ENCODE measurements around the gene TENM4. TPM values are rescaled to one million over a fixed set of nuclear protein-coding genes. Genes with fewer than 3 reads are reported as not detected.

Gene TENM4
- total and polyA plus RNA-seq, 2 of the 8 experiments (the other 6 are each of a cell fraction or from before 2014, with no cell fraction given) = 3.5 to 7.2 TPM

GRCh38 chr11:79290761-79291160, 150.1 kb downstream of the TENM4 start:
- H3K23me2 ChIP-seq (ENCODE audit: low read depth, low read length) = no peaks in the 10 kb centered on the region
- no peaks in the 10 kb centered on the region for H3K36me3 ChIP-seq (ENCODE audit: control insufficient read depth in 2 of 4, insufficient read depth in 4 of 4, low read length in 3 of 4)
- H4K5ac ChIP-seq (ENCODE audit: insufficient read length, low read depth, low read length) = no peak overlapping the region
- no peak overlapping the region for H2BK5ac ChIP-seq (ENCODE audit: low read depth, low read length)
- FAIRE-seq (no peak), DNase-seq (ENCODE audit: low read depth in 1 of 2, low spot score in 2 of 2) (no peak)
- no peak overlapping the region for H3K14ac ChIP-seq (ENCODE audit: insufficient read length)
- no peak overlapping the region for H2AFZ ChIP-seq (ENCODE audit: low read length)
- no peak overlapping the region for H2BK15ac ChIP-seq (ENCODE audit: low read length)
- H3K56ac ChIP-seq (replicated peaks; ENCODE audit: insufficient read length, low read depth, low read length) = no peak overlapping the region
- H4K91ac ChIP-seq (replicated peaks; ENCODE audit: insufficient read length, low read length) = no peak overlapping the region
- no peak overlapping the region for H2BK20ac ChIP-seq (ENCODE audit: low read length)
- no peak overlapping the region for H4K8ac ChIP-seq (ENCODE audit: extremely low read depth, insufficient read depth, low read length)
- H2BK12ac ChIP-seq (ENCODE audit: low read depth, low read length) = no peak overlapping the region
- no peak overlapping the region for H2AK5ac ChIP-seq (ENCODE audit: low read depth, low read length)
- H3K27me3 ChIP-seq (replicated peaks in 1 of 4; ENCODE audit: control insufficient read depth in 3 of 4, extremely low read depth in 1 of 4, insufficient read depth in 3 of 4, low read length in 3 of 4) = no peaks in the 10 kb centered on the region
- H3K79me1 ChIP-seq (ENCODE audit: low read depth, low read length) = no peaks in the 10 kb centered on the region
- H3K18ac ChIP-seq (ENCODE audit: extremely low read depth, low read length) = no peak overlapping the region
- H3K79me2 ChIP-seq (ENCODE audit: control insufficient read depth in 1 of 2, insufficient read depth in 2 of 2, low read length in 2 of 2) = no peaks in the 10 kb centered on the region
- no peaks in the 10 kb centered on the region for H3K9me3 ChIP-seq (ENCODE audit: insufficient read depth in 2 of 2, low read depth in 1 of 2, low read length in 1 of 2)
- H4K20me1 ChIP-seq (replicated peaks in 1 of 2; ENCODE audit: control insufficient read depth in 1 of 2, insufficient read depth in 2 of 2, low read length in 2 of 2) = no peaks in the 10 kb centered on the region
- peaks cover 0 to 1% (median 0%) of the 10 kb centered on the region in 4 experiments; a peak in 1 of 7 replicates for H3K4me1 ChIP-seq (replicated peaks in 1 of 4; ENCODE audit: control insufficient read depth in 3 of 4, insufficient read depth in 4 of 4, low read length in 3 of 4)
- CTCF ChIA-PET (ENCODE audit: partially characterized antibody) = no interaction called here
- H2BK120ac ChIP-seq (replicated peaks; ENCODE audit: low read depth, low read length) = no peak overlapping the region
- H3K4ac ChIP-seq (replicated peaks; ENCODE audit: insufficient read length, low read depth, low read length) = no peak overlapping the region
- H3K9ac ChIP-seq (replicated peaks in 1 of 4; ENCODE audit: extremely low read depth in 1 of 4, low read depth in 3 of 4, low read length in 3 of 4) = no peak overlapping the region
- H3K23ac ChIP-seq (ENCODE audit: insufficient read length) = no peak overlapping the region
- POLR2A ChIA-PET (ENCODE audit: partially characterized antibody) = no interaction called here
- no peak overlapping the region for H3K4me2 ChIP-seq (ENCODE audit: insufficient read depth in 1 of 2, low read depth in 2 of 2, low read length in 2 of 2)
- H3K4me3 ChIP-seq (ENCODE audit: extremely low read depth in 1 of 4, insufficient read depth in 2 of 4, low read depth in 3 of 4, low read length in 4 of 4) = no peak overlapping the region
- H3K27ac ChIP-seq (ENCODE audit: low read depth, low read length) = no peak overlapping the region
- no peak for TF ChIP-seq POU5F1 (IDR thresholded peaks at IDR 0.05; ENCODE audit: low read depth, low read length)
- no peak for TF ChIP-seq JUN (IDR thresholded peaks at IDR 0.05; ENCODE audit: low read depth, low read length)
- TF ChIP-seq EZH2 (IDR thresholded peaks at IDR 0.05; ENCODE audit: low read depth, low read length, severe bottlenecking) = no peak
- no peak for TF ChIP-seq CBX8 (IDR thresholded peaks at IDR 0.05; ENCODE audit: borderline replicate concordance, low read depth, low read length)
- TF ChIP-seq SIRT6 (IDR thresholded peaks at IDR 0.05; ENCODE audit: low read length) = no peak
- TF ChIP-seq BRCA1 (IDR thresholded peaks at IDR 0.05; ENCODE audit: low read depth, low read length) = no peak
- no peak for TF ChIP-seq NRF1 (IDR thresholded peaks at IDR 0.05; ENCODE audit: low read depth, low read length)
- TF ChIP-seq RNF2 (IDR thresholded peaks at IDR 0.05; ENCODE audit: borderline replicate concordance, low read depth, low read length, missing control alignments, poor library complexity, severe bottlenecking) = no peak
- no peak for TF ChIP-seq SP2 (IDR thresholded peaks at IDR 0.05; ENCODE audit: low read length)
- no peak for TF ChIP-seq USF2 (IDR thresholded peaks at IDR 0.05; ENCODE audit: low read length)
- no peak for TF ChIP-seq PHF8 (conservative IDR thresholded peaks at IDR 0.05; ENCODE audit: low read depth, low read length)
- TF ChIP-seq HDAC2 (IDR thresholded peaks at IDR 0.05; ENCODE audit: borderline replicate concordance in 1 of 2, low read depth in 2 of 2, low read length in 2 of 2) = no peak
- TF ChIP-seq NANOG (IDR thresholded peaks at IDR 0.05; ENCODE audit: insufficient read depth, low read depth, low read length, poor library complexity, severe bottlenecking) = no peak
- TF ChIP-seq CBX5 (IDR thresholded peaks at IDR 0.05; ENCODE audit: low read depth, low read length) = no peak
